ENCODE data around the gene SPNS3. TPM values are rescaled to one million over a fixed set of nuclear protein-coding genes. Genes with fewer than 3 reads are reported as not detected.

Gene SPNS3
- total RNA-seq, 1 donor from 2014 or later: 0.51 TPM

DNA sequence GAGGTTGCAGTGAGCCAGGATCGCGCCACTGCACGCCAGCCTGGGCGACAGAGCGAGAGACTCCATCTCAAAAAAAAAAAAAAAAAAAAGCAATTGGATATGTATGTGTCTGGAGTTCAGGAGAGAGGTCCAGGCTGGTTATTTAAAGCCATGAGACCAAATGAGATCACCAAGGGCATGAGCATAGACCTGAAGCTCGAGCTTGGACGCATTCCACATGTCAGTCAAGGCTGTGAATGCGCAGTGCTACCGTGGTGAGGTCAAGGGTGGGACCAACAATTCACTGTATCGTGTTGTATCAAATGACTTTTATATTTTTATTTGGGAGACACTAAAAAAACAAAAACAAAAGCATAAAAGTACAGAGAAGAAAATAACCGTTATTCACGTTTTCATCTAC lies 35.8 kb downstream of the SPNS3 start:
- no peak for DNase-seq (ENCODE audit: low read depth in 2 of 2)

DNA sequence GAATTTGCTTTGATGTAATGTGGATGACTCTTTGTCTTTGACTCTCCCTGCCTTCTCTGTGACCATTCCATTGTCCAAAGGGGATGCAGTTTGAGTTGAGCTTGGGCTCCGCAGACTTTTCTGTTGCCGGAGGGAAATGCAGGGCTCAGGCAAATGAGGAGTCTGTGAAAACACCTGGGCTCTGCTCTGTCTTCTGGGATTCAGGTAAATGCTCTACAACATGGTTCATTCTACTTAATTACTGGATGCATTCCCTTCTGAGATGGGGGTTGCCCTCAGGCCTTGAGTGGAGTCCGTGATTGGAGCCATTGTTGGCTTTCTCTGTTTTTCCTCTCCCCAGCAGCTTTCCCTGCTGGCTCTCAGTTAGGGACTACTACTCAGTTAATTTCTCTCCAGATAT lies 38.5 kb downstream of the SPNS3 start:
- DNase-seq (ENCODE audit: low read depth in 2 of 2): no peak

DNA sequence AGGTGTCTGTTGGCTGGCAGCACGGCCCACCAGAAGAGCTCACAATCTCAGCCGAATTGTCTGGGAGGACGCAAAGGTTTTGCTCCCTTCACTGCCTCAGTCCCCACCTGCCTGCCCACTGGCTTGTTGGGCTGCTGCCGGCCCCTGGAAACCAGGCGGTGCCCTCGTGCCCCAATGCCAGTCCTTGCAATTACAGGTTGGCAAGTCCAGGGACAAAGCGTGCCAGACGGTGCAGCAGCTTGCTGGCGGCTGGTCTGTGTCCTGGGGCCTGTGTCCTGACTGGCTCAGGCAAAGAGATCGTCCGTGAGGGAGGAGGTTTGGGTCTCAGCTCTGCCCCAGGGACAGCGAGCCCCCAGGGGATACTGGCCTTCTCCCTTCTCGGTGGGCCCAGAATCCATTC lies 40.4 kb downstream of the SPNS3 start:
- DNase-seq (ENCODE audit: low read depth in 2 of 2): no peak

DNA sequence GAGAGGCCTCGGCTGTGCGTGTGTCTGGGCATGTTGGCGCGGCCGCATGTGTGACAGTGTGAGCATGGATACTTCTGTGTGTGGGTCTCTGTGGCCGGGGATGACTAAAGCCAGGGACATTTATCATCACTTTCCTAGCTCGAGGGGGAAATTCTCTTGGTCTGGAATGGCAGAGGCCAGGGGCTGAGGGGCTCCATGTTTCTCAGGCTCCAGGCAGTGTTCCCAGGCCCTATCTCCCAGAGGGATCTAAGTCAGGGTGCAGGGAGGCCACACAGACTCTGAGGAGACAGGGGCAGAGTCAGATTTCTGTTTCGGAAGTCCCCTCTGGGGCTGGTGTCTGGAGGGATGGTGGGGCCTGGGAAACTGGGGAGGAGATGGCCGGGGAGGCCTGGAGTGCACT lies 41.3 kb downstream of the SPNS3 start:
- DNase-seq (ENCODE audit: low read depth in 2 of 2): no peak

DNA sequence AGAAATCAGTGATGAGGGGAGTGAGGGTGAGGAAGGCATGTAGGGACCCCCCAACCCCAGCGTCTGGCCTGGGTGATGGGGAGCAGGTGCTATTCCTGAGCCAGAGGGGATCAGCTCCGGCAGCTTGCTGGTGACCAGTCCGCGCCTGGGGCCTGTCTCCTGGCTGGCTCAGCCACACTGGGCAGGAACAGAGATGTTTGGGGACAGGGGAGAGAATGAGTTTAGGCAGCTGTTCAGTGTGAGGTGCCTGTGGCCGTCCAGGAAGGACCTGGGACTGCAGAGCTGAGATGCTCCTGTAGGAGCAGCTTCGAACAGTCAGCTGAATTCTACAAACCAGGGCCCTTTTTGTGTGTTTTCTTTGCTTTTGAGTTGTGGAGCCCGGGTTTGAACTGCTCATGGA lies 41.7 kb downstream of the SPNS3 start:
- no peak for DNase-seq (ENCODE audit: low read depth in 2 of 2)

DNA sequence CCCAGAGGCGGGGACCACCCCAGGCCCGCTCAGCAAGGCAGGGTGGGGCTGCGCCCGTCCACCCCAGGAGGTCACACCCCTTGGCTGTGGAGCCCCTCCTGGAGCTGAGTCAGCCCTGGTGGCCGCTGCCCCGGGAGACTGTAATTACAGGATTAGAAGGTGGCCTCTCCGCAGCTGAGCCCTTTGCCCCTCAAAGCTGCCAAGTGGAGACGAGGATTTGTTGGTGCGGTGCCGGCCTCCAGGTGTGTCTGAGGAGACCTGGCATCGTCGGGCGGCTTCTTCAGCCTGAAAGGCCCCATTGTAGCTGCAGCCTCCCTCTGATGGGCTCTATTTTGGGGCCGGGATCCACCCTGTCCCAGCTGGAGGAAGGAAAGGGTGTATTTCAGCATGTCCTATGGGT lies 42.3 kb downstream of the SPNS3 start:
- DNase-seq (ENCODE audit: low read depth in 2 of 2): no peak

DNA sequence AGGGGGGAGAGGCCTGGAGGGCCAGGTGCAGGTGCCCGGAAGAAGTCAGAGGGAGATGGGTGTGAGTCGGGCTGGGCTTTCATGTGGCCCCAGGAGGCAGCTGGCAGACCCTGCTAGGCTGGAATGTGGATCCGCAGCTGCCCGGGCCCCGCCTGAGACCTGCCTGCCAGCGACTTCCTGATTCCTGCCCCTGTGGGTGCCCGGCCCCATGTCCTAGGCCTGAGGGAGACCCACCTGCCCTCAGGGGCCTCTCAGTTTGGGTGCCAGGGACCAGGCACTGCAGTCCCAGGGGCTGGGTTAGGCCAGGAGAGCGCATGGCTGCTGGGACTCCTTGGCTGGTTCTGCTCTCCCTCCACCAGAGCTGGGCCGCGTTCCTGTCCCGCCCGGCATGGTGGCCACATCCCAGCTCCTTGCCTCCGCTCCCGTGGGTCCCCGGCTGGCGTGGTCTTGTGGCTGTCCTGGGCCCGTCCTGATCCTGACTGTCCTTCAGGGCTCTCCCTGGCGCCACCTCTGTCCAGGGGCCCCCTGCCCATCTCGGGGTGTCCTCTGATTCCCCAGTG lies 42.9 kb downstream of the SPNS3 start:
- no peak for DNase-seq (ENCODE audit: low read depth in 2 of 2)

DNA sequence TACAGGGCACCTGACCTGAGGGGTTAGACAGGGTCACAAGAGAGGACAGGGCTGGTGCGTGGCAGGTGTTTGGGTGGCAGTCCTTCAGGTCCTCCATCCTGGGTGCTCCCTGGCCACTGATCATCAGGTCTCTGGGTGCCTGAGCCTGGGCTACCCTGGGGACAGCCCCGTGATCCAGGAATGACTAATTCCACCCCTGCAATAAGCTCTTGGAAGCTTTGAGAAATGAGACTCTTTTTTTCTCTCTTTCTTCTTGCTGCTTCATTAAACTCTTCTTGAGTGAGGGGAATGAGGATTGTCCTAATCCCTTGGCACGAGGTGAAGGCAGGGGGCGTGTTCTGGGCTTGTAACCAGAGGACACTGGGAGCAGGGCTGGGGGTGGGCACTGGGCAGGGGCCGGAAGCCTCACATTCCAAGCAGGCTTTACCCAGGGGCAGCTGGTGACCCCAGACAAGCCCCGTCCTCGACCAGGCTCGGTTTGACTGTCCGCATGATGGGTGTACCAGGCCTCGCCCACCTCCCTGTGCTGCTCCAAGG lies 43.6 kb downstream of the SPNS3 start:
- no peak for DNase-seq (ENCODE audit: low read depth in 2 of 2)

DNA sequence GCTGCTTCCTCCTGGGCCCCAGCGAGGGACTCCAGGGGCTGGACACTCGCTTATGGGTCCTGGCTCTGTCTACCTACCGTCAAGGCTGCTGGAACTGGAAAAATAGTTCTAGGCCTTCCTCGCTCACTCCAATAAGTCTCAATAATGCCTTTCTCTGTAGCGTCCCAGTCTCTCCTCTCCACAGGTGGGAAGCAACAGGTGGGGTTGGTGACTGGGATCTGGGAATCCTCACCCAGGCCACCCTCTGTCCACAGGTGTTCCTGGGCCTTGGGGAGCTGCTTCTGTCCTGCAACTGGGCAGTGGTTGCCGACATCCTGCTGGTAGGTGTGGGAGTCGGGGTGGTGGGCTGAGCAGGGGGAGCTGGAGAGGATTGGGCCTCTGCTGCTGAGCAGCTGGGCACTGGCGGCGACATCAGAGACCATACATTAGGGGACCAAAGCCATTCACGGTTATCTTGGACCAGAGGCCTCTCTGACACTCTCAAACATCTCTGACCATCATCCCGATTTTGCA lies 44.6 kb downstream of the SPNS3 start:
- DNase-seq (ENCODE audit: low read depth in 2 of 2): no peak

DNA sequence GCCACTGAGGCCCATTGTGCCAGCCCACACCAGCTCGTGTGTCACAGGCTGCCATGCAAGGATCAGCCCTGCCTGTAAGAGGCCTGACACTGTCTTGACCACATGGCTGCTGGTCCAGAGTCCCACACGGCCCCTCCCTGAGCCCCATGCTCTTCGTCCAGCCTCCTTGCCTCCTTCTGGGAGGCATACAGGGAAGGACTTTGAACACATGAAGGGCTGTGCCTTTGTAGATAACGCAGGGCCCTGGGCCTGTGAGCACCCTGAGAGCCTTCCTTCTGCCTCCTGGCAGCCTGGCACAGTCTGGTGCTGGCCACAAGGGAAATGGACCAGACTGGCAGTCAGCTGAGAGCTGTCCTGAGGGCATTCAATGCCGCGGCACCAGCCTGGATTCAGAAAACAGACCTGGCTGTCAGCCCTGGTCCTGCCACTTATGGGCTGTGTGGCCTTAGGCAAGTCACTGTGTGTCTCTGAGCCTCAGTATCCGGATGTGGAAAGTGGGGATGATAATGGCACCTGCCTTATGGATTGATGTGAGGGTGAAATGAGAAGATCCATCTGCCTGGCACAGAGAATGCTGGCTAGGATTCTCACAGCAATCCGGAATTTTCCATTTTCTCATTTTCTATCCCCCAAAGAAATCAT lies 45.7 kb downstream of the SPNS3 start:
- DNase-seq (ENCODE audit: low read depth in 2 of 2): no peak

DNA sequence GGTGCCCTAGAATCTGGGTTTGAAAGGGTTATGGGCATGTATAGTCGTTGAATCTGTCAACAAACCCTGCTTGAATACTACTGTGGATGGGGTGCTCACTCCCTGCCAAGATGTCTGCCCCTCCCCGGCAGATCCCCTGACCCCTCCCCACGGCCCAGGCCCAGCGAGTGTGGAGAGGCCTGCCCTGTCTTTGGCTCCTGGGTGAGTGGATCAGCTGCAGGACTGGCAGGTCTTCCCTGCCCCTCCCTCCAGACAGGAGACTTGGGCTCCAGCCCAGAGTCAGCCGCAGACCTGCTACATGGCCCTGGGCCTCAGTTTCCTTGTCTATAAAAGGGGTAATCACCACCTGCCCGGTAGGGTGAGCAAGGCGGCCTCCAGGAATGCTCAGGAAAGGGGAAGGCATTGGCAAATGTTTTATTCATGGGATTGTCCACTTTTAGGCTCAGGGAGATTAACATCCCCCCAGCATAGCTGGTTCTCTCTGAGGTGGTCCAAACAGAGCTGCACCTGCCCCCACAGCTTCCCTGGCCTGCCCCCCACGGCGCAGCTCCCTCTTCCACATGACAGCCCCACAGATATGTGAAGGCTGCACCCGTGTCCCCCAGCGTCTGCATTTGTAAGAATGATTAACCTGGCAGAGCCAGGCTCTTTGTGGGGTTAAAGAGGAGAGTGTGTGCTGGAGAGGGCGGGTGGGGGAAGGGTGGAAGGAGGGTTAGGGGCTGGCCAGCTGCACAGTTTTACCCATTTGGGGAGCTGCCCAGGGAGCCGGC lies 46.4 kb downstream of the SPNS3 start:
- no peak for DNase-seq (ENCODE audit: low read depth in 2 of 2)

DNA sequence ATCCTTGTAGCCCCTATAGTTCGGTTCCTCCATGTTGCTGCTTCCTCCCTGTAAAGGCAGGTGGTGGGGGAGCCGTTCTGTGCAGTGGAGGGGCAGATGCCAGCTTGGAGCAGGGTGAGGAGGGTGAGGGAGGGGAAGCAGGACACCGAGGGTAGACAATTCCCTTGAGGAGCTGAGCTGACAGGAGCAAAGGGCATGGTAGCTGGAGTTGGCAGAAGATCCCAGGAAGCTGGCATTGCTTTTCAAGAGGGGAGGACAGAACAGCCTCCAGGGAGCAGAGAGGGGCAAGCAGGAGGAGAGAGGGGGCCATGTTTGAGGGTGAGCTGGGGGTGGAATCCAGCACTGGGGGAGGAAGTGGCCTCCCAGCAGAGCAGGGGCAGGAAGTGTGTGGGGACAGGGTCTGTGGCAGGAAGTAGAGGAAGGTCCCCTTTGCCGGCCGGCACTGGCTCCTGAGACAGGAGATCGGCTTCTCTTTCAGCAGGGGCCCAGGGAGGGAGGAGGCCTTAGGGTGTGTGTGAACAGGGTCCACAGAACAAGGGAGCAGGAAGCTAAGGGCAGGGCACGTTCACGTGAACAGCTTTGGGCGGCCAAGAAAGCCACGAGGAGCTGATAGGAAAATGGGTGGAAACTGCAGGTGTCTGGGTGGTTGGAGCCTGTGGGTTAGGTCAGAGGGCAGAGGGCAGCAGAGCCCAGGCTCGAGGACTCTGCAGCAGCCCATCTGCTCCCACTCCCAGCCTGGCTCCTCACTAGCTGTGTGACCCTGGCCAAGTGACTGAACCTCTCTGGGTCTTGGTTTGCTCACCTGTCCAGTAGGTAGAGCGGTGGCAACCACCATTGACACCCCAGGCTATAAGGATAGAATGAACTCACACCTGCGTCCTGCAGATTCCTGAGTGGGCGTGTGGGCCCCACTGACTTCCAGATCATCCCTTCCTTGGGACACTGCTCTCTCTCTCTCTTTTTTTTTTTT lies 47.5 kb downstream of the SPNS3 start:
- DNase-seq (ENCODE audit: low read depth in 2 of 2): no peak

DNA sequence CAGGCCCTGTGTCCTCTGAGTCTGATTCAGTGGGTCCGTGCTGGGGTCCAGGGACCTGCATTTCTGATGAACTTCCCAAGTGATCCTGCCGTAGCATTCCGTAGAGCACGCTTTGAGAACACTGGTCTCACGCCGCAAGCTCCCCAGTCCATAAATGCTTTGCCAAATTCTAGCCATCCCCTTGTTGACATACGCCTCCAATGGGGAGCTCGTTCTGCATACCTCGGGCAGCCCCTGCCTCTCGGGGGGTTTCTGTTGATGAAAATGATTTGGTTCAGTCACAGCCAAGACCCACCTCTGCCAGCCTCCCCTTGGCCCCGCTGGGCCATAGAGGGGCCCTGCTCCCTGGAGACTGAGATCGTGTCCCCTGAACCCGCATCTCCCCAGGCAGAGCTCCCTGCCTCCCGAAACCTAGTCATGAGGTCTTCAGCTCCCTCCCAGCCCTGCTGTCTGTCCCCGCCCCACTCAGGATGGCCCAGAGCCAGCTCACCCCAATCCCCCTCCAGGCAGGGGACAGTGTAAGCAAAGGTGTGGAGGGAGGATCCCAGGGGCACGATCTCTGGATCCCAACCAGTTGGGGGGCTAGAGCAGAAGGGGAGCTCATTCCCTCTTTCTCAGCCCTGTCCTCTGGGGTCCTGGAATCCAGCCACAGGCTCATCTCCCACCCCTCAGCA lies 48.7 kb downstream of the SPNS3 start:
- no peak for DNase-seq (ENCODE audit: low read depth in 2 of 2)

DNA sequence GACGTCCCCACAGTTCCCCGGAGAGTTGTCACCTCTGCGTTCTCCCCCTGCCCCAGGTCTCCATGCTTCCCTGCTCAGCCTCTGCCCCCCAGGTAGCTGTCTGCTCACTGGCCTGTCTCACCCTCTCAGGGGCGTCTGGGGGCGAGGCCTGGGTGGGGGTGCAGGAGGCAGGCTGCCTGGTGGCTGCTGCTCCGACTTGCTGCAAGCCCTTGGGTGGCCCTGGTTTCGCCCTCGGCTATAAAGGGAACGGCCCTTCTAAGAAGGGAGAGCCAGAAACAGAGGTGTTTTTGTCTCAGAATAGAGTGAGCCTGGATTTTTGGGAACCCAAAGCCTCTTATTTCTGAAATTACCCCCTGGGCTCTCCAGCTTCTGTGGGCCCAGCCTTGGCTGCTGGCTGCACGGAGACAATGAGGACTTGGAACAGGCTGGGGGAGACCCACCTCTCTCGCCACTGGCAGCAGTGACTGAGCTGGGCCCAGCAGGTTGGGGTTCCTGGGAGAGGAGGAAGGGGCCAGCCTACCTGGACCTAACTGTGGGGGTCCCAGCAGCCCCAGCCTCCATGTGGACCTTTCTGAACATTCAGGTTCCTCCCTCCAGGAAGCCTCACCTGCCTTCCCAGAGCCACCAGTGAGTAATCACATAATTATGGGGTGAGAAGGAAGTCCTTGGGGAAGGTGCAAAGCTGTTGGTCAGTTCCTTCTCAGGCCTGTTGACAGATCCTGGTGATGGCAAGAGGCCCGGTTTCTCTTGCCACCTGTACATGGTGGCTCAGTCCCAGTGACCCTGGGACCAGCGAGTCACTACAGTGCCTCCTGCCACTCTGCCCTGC lies 49.5 kb downstream of the SPNS3 start:
- peak in 1 of 2 donors; percentile 55 for DNase-seq (ENCODE audit: low read depth in 2 of 2)

DNA sequence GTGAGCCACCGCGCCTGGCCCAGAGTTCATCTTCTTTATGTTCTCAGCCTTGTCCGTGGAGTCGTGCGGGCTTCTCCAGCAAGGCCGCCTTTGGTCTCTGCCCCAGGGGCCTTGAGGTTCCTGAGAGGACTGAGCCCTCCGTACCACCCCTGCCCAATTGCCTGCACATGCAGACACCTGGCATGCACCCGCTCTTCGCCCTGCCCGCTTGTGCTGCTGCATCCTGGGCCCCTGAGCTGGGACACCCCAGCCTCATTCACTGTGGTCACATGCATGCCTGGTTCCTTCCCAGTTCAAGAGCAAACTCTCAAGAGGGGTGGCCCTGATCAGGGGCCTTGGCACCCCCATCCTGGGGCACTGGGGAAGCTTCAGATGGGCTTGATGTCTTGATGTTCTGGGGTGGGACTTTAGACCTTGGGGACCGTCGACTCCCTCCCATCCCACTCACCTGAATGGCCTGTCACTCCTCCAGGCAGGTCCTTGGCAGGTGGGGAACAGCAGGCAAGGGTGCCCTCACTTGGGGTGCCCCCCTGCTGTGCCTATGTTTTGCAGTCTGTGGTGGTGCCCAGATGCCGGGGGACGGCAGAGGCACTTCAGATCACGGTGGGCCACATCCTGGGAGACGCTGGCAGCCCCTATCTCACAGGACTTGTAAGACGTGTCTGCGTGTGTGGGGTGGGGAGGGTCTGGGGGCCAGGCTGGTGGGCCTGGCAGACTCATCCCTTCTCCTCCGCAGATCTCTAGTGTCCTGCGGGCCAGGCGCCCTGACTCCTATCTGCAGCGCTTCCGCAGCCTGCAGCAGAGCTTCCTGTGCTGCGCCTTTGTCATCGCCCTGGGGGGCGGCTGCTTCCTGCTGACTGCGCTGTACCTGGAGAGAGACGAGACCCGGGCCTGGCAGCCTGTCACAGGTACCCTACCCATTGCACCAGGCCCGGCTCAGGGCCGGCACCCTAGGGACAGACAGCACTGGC lies 52.2 kb downstream of the SPNS3 start:
- DNase-seq (ENCODE audit: low read depth in 2 of 2): peak in 1 of 2 donors; percentile 52

DNA sequence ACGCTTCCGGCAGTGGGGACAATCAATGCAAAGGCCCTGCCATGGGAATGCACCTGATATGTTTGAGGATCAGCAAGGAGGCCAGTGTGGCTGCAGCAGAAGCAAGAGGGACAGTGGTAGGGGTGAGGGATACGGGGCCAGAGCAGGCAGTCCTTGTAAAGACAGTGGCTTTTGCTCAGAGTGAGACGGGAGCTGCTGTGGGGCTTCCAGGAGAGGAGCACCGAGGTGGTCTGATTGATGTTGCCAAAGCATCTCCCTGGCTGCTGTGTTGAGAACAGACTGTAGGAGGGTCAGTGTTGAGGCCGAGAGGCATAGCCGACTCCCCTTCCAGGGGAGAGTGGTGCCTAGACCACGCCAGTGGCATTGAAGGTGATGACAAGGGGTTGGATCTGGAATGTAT lies 53.6 kb downstream of the SPNS3 start:
- DNase-seq (ENCODE audit: low read depth in 2 of 2): no peak

DNA sequence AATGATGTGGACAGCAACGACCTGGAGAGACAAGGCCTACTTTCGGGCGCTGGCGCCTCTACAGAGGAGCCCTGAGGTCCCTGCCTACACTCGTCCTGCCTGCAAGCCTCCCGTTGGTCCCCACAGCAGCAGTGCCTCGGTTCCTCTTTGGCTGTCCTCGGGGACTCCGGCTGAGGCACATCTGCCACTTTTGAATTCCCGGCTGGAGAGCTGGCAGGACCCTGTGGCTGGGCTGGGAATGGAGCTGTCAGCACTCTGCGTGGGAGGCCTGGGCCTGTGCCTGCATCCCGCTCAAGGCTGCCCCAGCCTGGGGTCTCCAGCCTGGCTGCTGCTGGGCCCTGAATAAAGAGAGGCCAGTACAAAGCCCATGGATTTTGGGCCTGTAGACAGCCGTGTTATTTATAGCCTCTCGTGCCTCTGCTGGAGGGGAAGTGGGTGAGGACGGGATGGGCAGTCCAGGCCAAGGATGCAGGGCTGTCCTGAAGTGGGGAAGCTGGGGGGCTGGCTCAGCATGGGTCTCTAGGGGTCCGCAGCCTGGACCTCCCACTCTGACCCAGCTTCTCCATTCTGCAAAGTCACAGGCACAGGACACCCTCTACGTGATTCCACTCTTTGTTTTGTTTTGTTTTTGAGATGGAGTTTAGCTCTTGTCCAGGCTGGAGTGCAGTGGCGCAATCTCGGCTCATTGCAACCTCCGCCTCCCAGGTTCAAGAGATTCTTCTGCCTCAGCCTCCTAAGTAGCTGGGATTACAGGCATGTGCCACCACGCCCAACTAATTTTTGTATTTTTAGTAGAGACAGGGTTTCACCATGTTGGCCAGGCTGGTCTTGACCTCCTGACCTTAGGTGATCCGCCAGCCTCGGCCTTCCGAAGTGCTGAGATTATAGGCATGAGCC lies 54.3 kb downstream of the SPNS3 start:
- no peak for DNase-seq (ENCODE audit: low read depth in 2 of 2)
